Measurements from ENCODE around the gene IL13.

Gene IL13

GRCh38 chr5:132669455-132669820 lies 11.5 kb downstream of the IL13 start:
- in situ Hi-C loops (cut with MboI; ENCODE audit: low sequenced_read_pairs): no loop called here

- in situ Hi-C loops (cut with MboI; ENCODE audit: low sequenced_read_pairs): no loop called here
Measured at GRCh38 chr5:132669966-132670882, 12.3 kb downstream of the IL13 start.

GRCh38 chr5:132671000-132671399 lies 13.0 kb downstream of the IL13 start:
- in situ Hi-C loops (cut with MboI; ENCODE audit: low sequenced_read_pairs): no loop called here

GRCh38 chr5:132673488-132673887 lies 15.5 kb downstream of the IL13 start:
- in situ Hi-C loops (cut with MboI; ENCODE audit: low sequenced_read_pairs): no loop called here

GRCh38 chr5:132673939-132674630 lies 16.1 kb downstream of the IL13 start, which contains the start of gene IL4:
Gene IL4, plus strand, starts transcription at chr5:132673989. Its CDS starts 62 bp downstream, at chr5:132674051.
- in situ Hi-C loops (cut with MboI; ENCODE audit: low sequenced_read_pairs): no loop called here

GRCh38 chr5:132674671-132675506 lies 16.9 kb downstream of the IL13 start:
- in situ Hi-C loops (cut with MboI; ENCODE audit: low sequenced_read_pairs): no loop called here

GRCh38 chr5:132675936-132676689 lies 18.1 kb downstream of the IL13 start:
- in situ Hi-C loops (cut with MboI; ENCODE audit: low sequenced_read_pairs): no loop called here

- in situ Hi-C loops (cut with MboI; ENCODE audit: low sequenced_read_pairs): no loop called here
Measured at GRCh38 chr5:132677191-132677590, 19.2 kb downstream of the IL13 start.

- in situ Hi-C loops (cut with MboI; ENCODE audit: low sequenced_read_pairs): no loop called here
Measured at GRCh38 chr5:132677682-132678400, 19.9 kb downstream of the IL13 start.

- in situ Hi-C loops (cut with MboI; ENCODE audit: low sequenced_read_pairs): no loop called here
Measured at GRCh38 chr5:132678735-132679134, 20.8 kb downstream of the IL13 start.

GRCh38 chr5:132679166-132679565 lies 21.2 kb downstream of the IL13 start:
- in situ Hi-C loops (cut with MboI; ENCODE audit: low sequenced_read_pairs): no loop called here

- in situ Hi-C loops (cut with MboI; ENCODE audit: low sequenced_read_pairs): no loop called here
Measured at GRCh38 chr5:132679717-132680380, 21.9 kb downstream of the IL13 start.

GRCh38 chr5:132680780-132681475 lies 23.0 kb downstream of the IL13 start:
- in situ Hi-C loops (cut with MboI; ENCODE audit: low sequenced_read_pairs): no loop called here

GRCh38 chr5:132681476-132681831 lies 23.5 kb downstream of the IL13 start:
- in situ Hi-C loops (cut with MboI; ENCODE audit: low sequenced_read_pairs): no loop called here

- in situ Hi-C loops (cut with MboI; ENCODE audit: low sequenced_read_pairs): no loop called here
Measured at GRCh38 chr5:132681983-132682382, 24.0 kb downstream of the IL13 start.

GRCh38 chr5:132684491-132684890 lies 26.5 kb downstream of the IL13 start:
- in situ Hi-C loops (cut with MboI; ENCODE audit: low sequenced_read_pairs): no loop called here

- in situ Hi-C loops (cut with MboI; ENCODE audit: low sequenced_read_pairs): no loop called here
Measured at GRCh38 chr5:132684922-132685720, 27.1 kb downstream of the IL13 start.

- in situ Hi-C loops (cut with MboI; ENCODE audit: low sequenced_read_pairs): no loop called here
Measured at GRCh38 chr5:132686193-132686592, 28.2 kb downstream of the IL13 start.

All from hTERT RPE-1 (cell line).